HUES48 (cell line): ENCODE data around the gene PIK3C2A.

Experiments
- H3K27ac ChIP-seq: one replicate; pipeline ENCODE4 v1.7.0; 2013; ENCODE audit warnings: low read depth, low read length, inconsistent platforms
- H3K27me3 ChIP-seq: 2 replicates; pipeline ENCODE4 v1.6.1; 2013; ENCODE audit warnings: mild to moderate bottlenecking, low read length; ENCODE audit not compliant: control insufficient read depth, insufficient read depth
- H3K36me3 ChIP-seq: 2 replicates; pipeline ENCODE4 v1.6.1; 2013; ENCODE audit warnings: low read length; ENCODE audit not compliant: control insufficient read depth, insufficient read depth
- H3K4me1 ChIP-seq: 2 replicates; pipeline ENCODE4 v1.6.1; 2013; ENCODE audit warnings: mild to moderate bottlenecking, low read length; ENCODE audit not compliant: control insufficient read depth, insufficient read depth
- H3K4me3 ChIP-seq: 2 replicates; pipeline ENCODE4 v1.5.1; 2013; ENCODE audit warnings: mild to moderate bottlenecking, low read depth, low read length
- H3K9ac ChIP-seq: 2 replicates; pipeline ENCODE4 v1.6.1; 2013; ENCODE audit warnings: mild to moderate bottlenecking, low read depth, low read length, moderate library complexity
- H3K9me3 ChIP-seq: 2 replicates; pipeline ENCODE4 v1.6.1; 2013; ENCODE audit warnings: low read length; ENCODE audit not compliant: control insufficient read depth, insufficient read depth

PIK3C2A gene

GRCh38 chr11:17161515-17161914 lies 46.3 kb downstream of the PIK3C2A start:
- peaks cover 3% of the 10 kb centered on the region; the same call in 1 of the 2 replicates for H3K4me1 ChIP-seq
- H3K9me3 ChIP-seq: no peaks in the 10 kb centered on the region
- H3K9ac ChIP-seq: no peak overlapping the region
- H3K4me3 ChIP-seq: no peak overlapping the region
- no peaks in the 10 kb centered on the region for H3K27me3 ChIP-seq
- H3K27ac ChIP-seq: no peak overlapping the region
- no peaks in the 10 kb centered on the region; the same call in 1 of the 2 replicates for H3K36me3 ChIP-seq

GRCh38 chr11:17159441-17159840 lies 48.3 kb downstream of the PIK3C2A start:
- no peak overlapping the region for H3K9ac ChIP-seq
- H3K36me3 ChIP-seq: peaks cover 13% of the 10 kb centered on the region
- no peaks in the 10 kb centered on the region for H3K9me3 ChIP-seq
- H3K4me3 ChIP-seq: no peak overlapping the region
- H3K27ac ChIP-seq: no peak overlapping the region
- H3K4me1 ChIP-seq: peaks cover 9% of the 10 kb centered on the region; the same call in 1 of the 2 replicates
- H3K27me3 ChIP-seq: no peaks in the 10 kb centered on the region
